ENCODE measurements around the gene WDR36. TPM values are rescaled to one million over a fixed set of nuclear protein-coding genes. Genes with fewer than 3 reads are reported as not detected.

WDR36 gene
- polyA plus RNA-seq, 3 donors = 7.2 to 8.7 (median 8.2) TPM

GRCh38 chr5:111167551-111167950 lies 75.4 kb downstream of the WDR36 start:
- no peak overlapping the region for H3K4me3 Mint-ChIP-seq
- no peak for DNase-seq
- no peak overlapping the region for H3K9ac ChIP-seq (ENCODE audit: insufficient read depth, low read length, poor library complexity, severe bottlenecking)
- no peak overlapping the region for H3K4me3 ChIP-seq (replicated peaks in 1 of 3; ENCODE audit: low read depth in 2 of 3, low read length in 3 of 3)
- whole genome bisulfite sequencing (ENCODE audit: insufficient coverage) = 74% methylated on average over 2 of the region's 2 CpGs
- no peaks in the 10 kb centered on the region for H3K9me3 ChIP-seq (replicated peaks in 1 of 2; ENCODE audit: control insufficient read depth in 1 of 2, insufficient read depth in 1 of 2, low read length in 2 of 2)
- H3K36me3 Mint-ChIP-seq = no peaks in the 10 kb centered on the region
- H3K9me3 Mint-ChIP-seq = peaks cover 0 to 3% (median 0%) of the 10 kb centered on the region in 7 donors
- no peaks in the 10 kb centered on the region for H3K36me3 ChIP-seq (replicated peaks in 1 of 2; ENCODE audit: control insufficient read depth in 1 of 2, insufficient read depth in 2 of 2, low read length in 2 of 2)
- no peaks in the 10 kb centered on the region for H4K20me1 ChIP-seq (ENCODE audit: insufficient read depth, low read length)
- no peak overlapping the region for H3K27ac Mint-ChIP-seq
- no peak overlapping the region for H3K4me2 ChIP-seq (replicated peaks; ENCODE audit: extremely low read depth, low read length, poor library complexity, severe bottlenecking)
- H3K27me3 ChIP-seq (ENCODE audit: control insufficient read depth in 2 of 2, insufficient read depth in 2 of 2, low read length in 2 of 2) = no peaks in the 10 kb centered on the region
- no peaks in the 10 kb centered on the region for H3K4me1 Mint-ChIP-seq
- intact Hi-C loops (cut with micrococcal nuclease) = no loop called here
- H3K79me2 ChIP-seq (ENCODE audit: insufficient read depth, low read length) = no peaks in the 10 kb centered on the region
- peaks cover 0 to 5% (median 4%) of the 10 kb centered on the region in 3 donors for H3K27me3 Mint-ChIP-seq (ENCODE audit: low read depth in 3 of 3)
- no peak for TF ChIP-seq CTCF (IDR thresholded peaks at IDR 0.05)
- H2AFZ ChIP-seq (ENCODE audit: insufficient read depth, low read depth, low read length, poor library complexity, severe bottlenecking) = no peak overlapping the region
- H3K4me1 ChIP-seq (ENCODE audit: control insufficient read depth in 1 of 2, insufficient read depth in 2 of 2, low read length in 2 of 2) = no peaks in the 10 kb centered on the region
- H3K27ac ChIP-seq (ENCODE audit: low read depth in 1 of 2, low read length in 2 of 2) = no peak overlapping the region

- DNase-seq = no peak
- H3K4me2 ChIP-seq (replicated peaks; ENCODE audit: extremely low read depth, low read length, poor library complexity, severe bottlenecking) = no peak overlapping the region
- Mint-ChIP-seq H3K27ac (no peak overlapping the region), H3K4me3 (no peak overlapping the region), H3K4me1 (no peaks in the 10 kb centered on the region), H3K27me3 (ENCODE audit: low read depth in 3 of 3) (peaks cover 0 to 5% (median 4%) of the 10 kb centered on the region in 3 donors), H3K36me3 (no peaks in the 10 kb centered on the region), H3K9me3 (peaks cover 0 to 3% (median 0%) of the 10 kb centered on the region in 7 donors)
- H3K27ac ChIP-seq (ENCODE audit: low read depth in 1 of 2, low read length in 2 of 2) = no peak overlapping the region
- no peak overlapping the region for H3K4me3 ChIP-seq (replicated peaks in 1 of 3; ENCODE audit: low read depth in 2 of 3, low read length in 3 of 3)
- H3K79me2 ChIP-seq (ENCODE audit: insufficient read depth, low read length) = no peaks in the 10 kb centered on the region
- H3K36me3 ChIP-seq (replicated peaks in 1 of 2; ENCODE audit: control insufficient read depth in 1 of 2, insufficient read depth in 2 of 2, low read length in 2 of 2) = no peaks in the 10 kb centered on the region
- H3K4me1 ChIP-seq (ENCODE audit: control insufficient read depth in 1 of 2, insufficient read depth in 2 of 2, low read length in 2 of 2) = no peaks in the 10 kb centered on the region
- H3K9ac ChIP-seq (ENCODE audit: insufficient read depth, low read length, poor library complexity, severe bottlenecking) = no peak overlapping the region
- intact Hi-C loops (cut with micrococcal nuclease) = no loop called here
- no peak overlapping the region for H2AFZ ChIP-seq (ENCODE audit: insufficient read depth, low read depth, low read length, poor library complexity, severe bottlenecking)
- no peak for TF ChIP-seq CTCF (IDR thresholded peaks at IDR 0.05)
- no CpG with 5 or more reads among the region's 1 CpG for WGBS (ENCODE audit: insufficient coverage)
- no peaks in the 10 kb centered on the region for H3K27me3 ChIP-seq (ENCODE audit: control insufficient read depth in 2 of 2, insufficient read depth in 2 of 2, low read length in 2 of 2)
- H4K20me1 ChIP-seq (ENCODE audit: insufficient read depth, low read length) = no peaks in the 10 kb centered on the region
- no peaks in the 10 kb centered on the region for H3K9me3 ChIP-seq (replicated peaks in 1 of 2; ENCODE audit: control insufficient read depth in 1 of 2, insufficient read depth in 1 of 2, low read length in 2 of 2)
Measured at GRCh38 chr5:111168608-111169007, 76.5 kb downstream of the WDR36 start.

Data from CD14-positive monocyte (primary cell).